HG03439 (cell line): Measurements from ENCODE around the gene TXNRD3.
"Not testable (repeated sequence)": the region's sequence is repeated elsewhere in the genome, so short reads cannot be mapped to it uniquely, and the experiment has no call there.

Experiments used
- ATAC-seq: cut with Tn5 transposase; IDR thresholded peaks from one replicate; pipeline ENCODE4 v1.9.1; 2021; ENCODE audit warnings: mild to moderate bottlenecking, moderate library complexity; ENCODE audit not compliant: unreplicated experiment

TXNRD3 gene

GRCh38 chr3:126604691-126605090, 50.2 kb downstream of the TXNRD3 start:
- no peak for ATAC-seq

GRCh38 chr3:126599101-126599500, 55.8 kb downstream of the TXNRD3 start:
- no peak for ATAC-seq

- ATAC-seq: not testable (repeated sequence)
Observed at GRCh38 chr3:126595479-126595878, 59.4 kb downstream of the TXNRD3 start.

GRCh38 chr3:126591515-126591914, 63.4 kb downstream of the TXNRD3 start:
- not testable (repeated sequence) for ATAC-seq

- no peak for ATAC-seq
Observed at GRCh38 chr3:126582311-126582710, 72.6 kb downstream of the TXNRD3 start.

GRCh38 chr3:126581569-126581968, 73.4 kb downstream of the TXNRD3 start:
- no peak for ATAC-seq

- ATAC-seq: no peak
Observed at GRCh38 chr3:126580746-126581145, 74.2 kb downstream of the TXNRD3 start.

GRCh38 chr3:126578702-126579101, 76.2 kb downstream of the TXNRD3 start:
- no peak for ATAC-seq

- no peak for ATAC-seq
Observed at GRCh38 chr3:126577261-126577660, 77.7 kb downstream of the TXNRD3 start.

GRCh38 chr3:126573492-126574117, 81.3 kb downstream of the TXNRD3 start:
- no peak for ATAC-seq

- ATAC-seq: no peak
Observed at GRCh38 chr3:126571078-126571477, 83.8 kb downstream of the TXNRD3 start.

- ATAC-seq: no peak
Observed at GRCh38 chr3:126570103-126570541, 84.8 kb downstream of the TXNRD3 start.

GRCh38 chr3:126569390-126569975, 85.4 kb downstream of the TXNRD3 start:
- no peak for ATAC-seq

- no peak for ATAC-seq
Observed at GRCh38 chr3:126568776-126569342, 86.1 kb downstream of the TXNRD3 start.

GRCh38 chr3:126567696-126568438, 87.1 kb downstream of the TXNRD3 start:
- ATAC-seq: no peak

GRCh38 chr3:126562737-126563276, 92.1 kb downstream of the TXNRD3 start:
- no peak for ATAC-seq

- ATAC-seq: no peak
Observed at GRCh38 chr3:126558336-126559071, 96.4 kb downstream of the TXNRD3 start, which contains the start of gene C3orf22. TSS of gene C3orf22 (minus strand) at chr3:126558932. CDS start at chr3:126553390, 5,542 bp downstream.

GRCh38 chr3:126557761-126558160, 97.2 kb downstream of the TXNRD3 start:
- no peak for ATAC-seq

GRCh38 chr3:126557415-126557745, 97.5 kb downstream of the TXNRD3 start:
- ATAC-seq: no peak
